Endometrial microvascular endothelial cells (primary cell): ENCODE measurements around the gene TMEM218. TPM values are rescaled to one million over a fixed set of nuclear protein-coding genes. Genes with fewer than 3 reads are reported as not detected.
"Not testable (repeated sequence)": the region's sequence is repeated elsewhere in the genome, so short reads cannot be mapped to it uniquely, and the experiment has no call there.

Experiments used
- in situ Hi-C: cut with HindIII; loops from 2 replicates; pipeline ENCODE4 v1.10.0; 2017; ENCODE audit warnings: low sequenced_read_pairs, low pct_unique_long_range_greater_than_20kb; ENCODE audit errors: inconsistent ontology term
- total RNA-seq: library from RNA; depleted of rRNA; stranded (reverse); fragments of >200 nt; gene quantifications from one replicate; pipeline ENCODE4 v1.2.3, GENCODE V29; 2015; ENCODE audit errors: inconsistent ontology term

The TMEM218 gene
- total RNA-seq, 1 donor from 2014 or later, result 50.9 TPM

DNA sequence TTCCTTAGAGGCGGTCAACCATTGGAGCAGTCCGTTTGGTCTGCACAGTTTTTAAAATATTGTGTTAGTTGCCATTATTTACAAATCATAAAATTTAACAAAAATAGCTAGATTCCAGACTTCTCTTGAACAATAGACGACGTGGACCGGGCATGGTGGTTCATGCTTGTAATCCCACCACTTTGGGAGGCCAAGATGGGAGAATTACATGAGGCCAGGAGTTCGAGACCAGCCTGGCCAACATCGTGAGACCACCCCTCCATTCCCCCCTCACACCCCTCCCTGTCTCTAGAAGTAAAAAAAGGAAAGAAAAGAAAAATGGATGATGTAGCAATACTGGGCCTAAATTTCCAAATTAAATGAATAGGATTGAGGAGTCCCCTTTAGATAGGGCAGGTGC is 47.4 kb downstream of the TMEM218 start:
- in situ Hi-C loops, result no loop called here

GRCh38 chr11:125063429-125064043 is 47.9 kb downstream of the TMEM218 start:
- in situ Hi-C loops, result no loop called here

- in situ Hi-C loops, result no loop called here
These were observed 48.4 kb downstream of the TMEM218 start, which contains the start of gene SLC37A2 for GRCh38 chr11:125062931-125063428. TSS of gene SLC37A2 (plus strand) at chr11:125063305. CDS start at chr11:125063368, 63 bp downstream.

GRCh38 chr11:125062218-125062930 is 49.1 kb downstream of the TMEM218 start:
- in situ Hi-C loops, result no loop called here

GRCh38 chr11:125061281-125061680 is 50.1 kb downstream of the TMEM218 start:
- in situ Hi-C loops, result no loop called here

DNA sequence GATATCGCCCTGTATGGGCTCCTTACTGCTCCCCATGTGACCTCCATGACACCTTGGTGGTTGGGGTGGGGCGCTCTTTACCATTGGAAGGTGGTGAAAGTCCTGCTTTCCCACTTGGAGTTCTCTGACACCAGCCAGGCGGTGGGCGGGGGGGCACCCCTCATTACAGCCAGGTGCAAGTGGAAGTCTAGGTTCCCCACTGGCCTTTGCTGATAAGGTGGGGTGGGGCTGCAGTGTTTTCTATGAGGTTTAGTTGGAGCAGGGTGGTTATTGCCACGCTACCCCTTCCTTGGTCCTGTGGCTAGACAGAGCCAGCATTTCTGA is 53.8 kb downstream of the TMEM218 start:
- in situ Hi-C loops, result no loop called here

DNA sequence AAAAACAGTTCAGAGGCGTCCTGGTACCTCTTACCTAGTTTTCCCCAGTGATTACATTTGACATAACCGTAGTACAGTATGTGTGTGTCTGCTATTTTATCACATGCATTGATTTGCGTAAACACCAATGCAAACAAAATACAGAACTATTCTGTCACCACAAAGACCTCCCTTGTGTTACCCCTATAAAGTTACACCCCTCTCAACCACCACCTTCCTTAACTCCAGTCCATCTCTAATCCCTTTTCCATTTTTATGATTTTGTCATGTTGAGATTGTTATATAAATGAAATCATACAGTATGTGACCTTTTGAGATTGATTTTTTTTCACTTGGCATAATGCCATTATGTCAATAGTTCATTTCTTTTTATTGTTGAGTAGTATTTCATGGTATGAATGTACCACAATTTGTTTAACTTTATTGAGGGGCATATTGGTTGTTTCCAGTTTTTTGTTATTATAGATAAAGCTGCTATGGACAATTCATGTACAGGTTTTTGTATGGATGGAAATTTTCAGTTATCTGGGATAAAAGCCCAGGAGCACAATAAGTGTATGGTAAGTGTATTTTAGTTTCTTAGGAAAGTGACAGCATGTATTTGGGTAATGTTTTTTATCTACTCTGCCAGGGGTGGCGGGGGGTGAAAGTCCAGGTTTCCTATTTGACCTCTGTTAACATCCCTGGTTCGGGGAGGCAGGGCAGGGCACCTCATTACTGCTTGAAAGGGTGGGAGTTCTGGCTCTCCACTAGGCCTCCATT is 54.3 kb downstream of the TMEM218 start:
- in situ Hi-C loops, result no loop called here

DNA sequence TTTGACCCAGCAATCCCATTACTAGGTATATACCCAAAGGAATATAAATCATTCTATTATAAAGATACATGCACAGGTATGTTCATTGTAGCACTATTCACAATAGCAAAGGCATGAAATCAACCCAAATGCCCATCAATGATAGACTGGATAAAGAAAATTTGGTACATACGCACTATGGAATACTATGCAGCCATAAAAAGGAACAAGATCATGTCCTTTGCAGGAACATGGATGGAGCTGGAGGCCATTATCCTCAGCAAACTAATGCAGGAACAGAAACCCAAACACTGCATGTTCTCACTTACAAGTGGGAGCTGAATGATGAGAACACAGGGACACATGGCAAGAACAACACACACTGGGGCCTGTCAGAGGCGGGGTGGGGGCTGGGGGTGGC is 55.3 kb downstream of the TMEM218 start:
- in situ Hi-C loops, result not testable (repeated sequence)

DNA sequence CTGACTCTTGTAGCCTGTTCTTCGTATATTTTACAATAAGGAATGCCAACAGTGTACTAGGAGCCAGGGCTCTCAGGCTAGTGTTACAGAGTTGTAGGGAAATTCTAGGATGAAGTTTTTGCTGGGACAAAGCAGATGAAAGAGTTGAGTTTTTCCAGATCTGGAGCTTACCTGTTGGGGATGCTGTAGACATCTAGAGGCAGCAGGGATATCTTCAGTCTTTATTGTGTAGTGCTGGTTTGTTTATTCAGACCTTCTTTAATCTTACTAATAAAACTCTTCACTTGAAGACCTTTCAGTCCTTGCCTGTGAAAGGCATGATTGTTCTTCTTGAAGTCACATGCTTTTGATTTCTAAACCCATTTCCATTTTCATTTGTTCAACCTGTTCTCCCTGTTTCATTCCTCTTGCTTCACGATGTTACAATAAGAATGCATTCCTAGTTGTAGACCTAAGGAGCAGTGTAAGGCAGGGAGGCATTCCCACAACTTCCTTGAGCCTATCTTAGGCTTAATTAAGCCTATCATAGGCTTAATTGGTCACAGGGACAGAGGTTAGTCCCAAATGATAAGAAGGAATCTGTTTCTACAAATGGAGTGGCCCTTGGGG is 56.2 kb downstream of the TMEM218 start:
- in situ Hi-C loops, result no loop called here

- in situ Hi-C loops, result no loop called here
These were observed 58.3 kb downstream of the TMEM218 start for GRCh38 chr11:125053167-125053566.

- in situ Hi-C loops, result no loop called here
These were observed 59.4 kb downstream of the TMEM218 start for GRCh38 chr11:125052047-125052446.

- in situ Hi-C loops, result no loop called here
These were observed 62.1 kb downstream of the TMEM218 start for GRCh38 chr11:125049164-125049792.

Other genes starting within 250 kb of the TMEM218 start
- gene ROBO3, start 246.2 kb downstream of the TMEM218 start, total RNA-seq, result 9.9 TPM
- gene ROBO4, start 213.8 kb downstream of the TMEM218 start, total RNA-seq, result 430 TPM
- gene HEPN1, start 192.4 kb downstream of the TMEM218 start, total RNA-seq, result not detected
- gene HEPACAM, start 175.6 kb downstream of the TMEM218 start, total RNA-seq, result not detected
- 11.2 TPM for gene CCDC15, start 157.4 kb downstream of the TMEM218 start, total RNA-seq
- 2.3 TPM for gene SLC37A2, start 48.3 kb downstream of the TMEM218 start, total RNA-seq
- not detected for gene PKNOX2, start 53.1 kb upstream of the TMEM218 start, total RNA-seq